ENCODE data around the gene C20orf202. TPM values are rescaled to one million over a fixed set of nuclear protein-coding genes. Genes with fewer than 3 reads are reported as not detected.

C20orf202 gene
- polyA plus RNA-seq, 1 experiment = not detected

GRCh38 chr20:1189827-1190226 is 13.4 kb upstream of the C20orf202 start:
- DNase-seq (ENCODE audit: low read depth, low spot score) = no peak
- Histone ChIP-seq H3K27ac (ENCODE audit: low read depth, low read length) (no peak overlapping the region), H3K4me3 (ENCODE audit: low read depth, low read length) (no peak overlapping the region), H3K9me3 (ENCODE audit: control insufficient read depth, insufficient read depth, low read length) (no peaks in the 10 kb centered on the region), H3K27me3 (ENCODE audit: control insufficient read depth, insufficient read depth, low read length) (peaks cover 28% of the 10 kb centered on the region)
- ChIA-PET CTCF (interaction anchor here (0.7 kb wide), 1 partner anchor 16 kb away, joined by 3 read pairs; no protein-coding TSS in a partner anchor), POLR2A (interaction anchor here (0.7 kb wide), 1 partner anchor 356 kb away, joined by 5 read pairs; the partner anchor contains the start of gene FAM110A)
- TF ChIP-seq CTCF (IDR thresholded peaks at IDR 0.05; ENCODE audit: low read depth, low read length) = no peak

- DNase-seq (ENCODE audit: low read depth, low spot score) = no peak
- CTCF ChIA-PET = no interaction called here
- no peak for TF ChIP-seq CTCF (IDR thresholded peaks at IDR 0.05; ENCODE audit: low read depth, low read length)
- POLR2A ChIA-PET = no interaction called here
- Histone ChIP-seq H3K4me3 (ENCODE audit: low read depth, low read length) (no peak overlapping the region), H3K27me3 (ENCODE audit: control insufficient read depth, insufficient read depth, low read length) (peaks cover 27% of the 10 kb centered on the region), H3K27ac (ENCODE audit: low read depth, low read length) (no peak overlapping the region), H3K9me3 (ENCODE audit: control insufficient read depth, insufficient read depth, low read length) (no peaks in the 10 kb centered on the region)
Observed at GRCh38 chr20:1190847-1191246, 12.4 kb upstream of the C20orf202 start.

GRCh38 chr20:1191299-1191698 is 12.0 kb upstream of the C20orf202 start:
- no peak overlapping the region for H3K27ac ChIP-seq (ENCODE audit: low read depth, low read length)
- ChIA-PET POLR2A (interaction anchor here (0.6 kb wide), 1 partner anchor 812 kb away, joined by 3 read pairs; no protein-coding TSS in a partner anchor), CTCF (interaction anchor here (0.8 to 0.9 kb wide), 2 partner anchors 21 to 245 kb away, joined by 5 to 8 read pairs; no protein-coding TSS in a partner anchor)
- H3K27me3 ChIP-seq (ENCODE audit: control insufficient read depth, insufficient read depth, low read length) = peaks cover 27% of the 10 kb centered on the region
- no peak for DNase-seq (ENCODE audit: low read depth, low spot score)
- TF ChIP-seq CTCF (IDR thresholded peaks at IDR 0.05; ENCODE audit: low read depth, low read length) = no peak
- no peaks in the 10 kb centered on the region for H3K9me3 ChIP-seq (ENCODE audit: control insufficient read depth, insufficient read depth, low read length)
- no peak overlapping the region for H3K4me3 ChIP-seq (ENCODE audit: low read depth, low read length)

GRCh38 chr20:1195226-1195625 is 8.0 kb upstream of the C20orf202 start:
- ChIA-PET POLR2A (no interaction called here), CTCF (no interaction called here)

GRCh38 chr20:1196634-1197033 is 6.6 kb upstream of the C20orf202 start:
- ChIA-PET POLR2A (no interaction called here), CTCF (interaction anchor here (0.5 to 1.0 kb wide), 2 partner anchors 11 to 376 kb away, joined by 4 to 8 read pairs; no protein-coding TSS in a partner anchor)
- TF ChIP-seq CTCF (IDR thresholded peaks at IDR 0.05; ENCODE audit: low read depth, low read length) = no peak
- no peak overlapping the region for H3K4me3 ChIP-seq (ENCODE audit: low read depth, low read length)
- no peak overlapping the region for H3K27ac ChIP-seq (ENCODE audit: low read depth, low read length)
- no peaks in the 10 kb centered on the region for H3K9me3 ChIP-seq (ENCODE audit: control insufficient read depth, insufficient read depth, low read length)
- no peak for DNase-seq (ENCODE audit: low read depth, low spot score)
- H3K27me3 ChIP-seq (ENCODE audit: control insufficient read depth, insufficient read depth, low read length) = peaks cover 33% of the 10 kb centered on the region

More at GRCh38 chr20:1195226-1195625, 8.0 kb upstream of the C20orf202 start:
- Histone ChIP-seq H3K9me3 (ENCODE audit: control insufficient read depth, insufficient read depth, low read length) (no peaks in the 10 kb centered on the region), H3K27me3 (ENCODE audit: control insufficient read depth, insufficient read depth, low read length) (peaks cover 34% of the 10 kb centered on the region), H3K4me3 (ENCODE audit: low read depth, low read length) (no peak overlapping the region), H3K27ac (ENCODE audit: low read depth, low read length) (no peak overlapping the region)
- no peak for TF ChIP-seq CTCF (IDR thresholded peaks at IDR 0.05; ENCODE audit: low read depth, low read length)
- no peak for DNase-seq (ENCODE audit: low read depth, low spot score)
